ENCODE results near the gene FAM234B.

The FAM234B gene

GRCh38 chr12:13121568-13121967, 77.4 kb downstream of the FAM234B start:
- no peak for DNase-seq

DNA sequence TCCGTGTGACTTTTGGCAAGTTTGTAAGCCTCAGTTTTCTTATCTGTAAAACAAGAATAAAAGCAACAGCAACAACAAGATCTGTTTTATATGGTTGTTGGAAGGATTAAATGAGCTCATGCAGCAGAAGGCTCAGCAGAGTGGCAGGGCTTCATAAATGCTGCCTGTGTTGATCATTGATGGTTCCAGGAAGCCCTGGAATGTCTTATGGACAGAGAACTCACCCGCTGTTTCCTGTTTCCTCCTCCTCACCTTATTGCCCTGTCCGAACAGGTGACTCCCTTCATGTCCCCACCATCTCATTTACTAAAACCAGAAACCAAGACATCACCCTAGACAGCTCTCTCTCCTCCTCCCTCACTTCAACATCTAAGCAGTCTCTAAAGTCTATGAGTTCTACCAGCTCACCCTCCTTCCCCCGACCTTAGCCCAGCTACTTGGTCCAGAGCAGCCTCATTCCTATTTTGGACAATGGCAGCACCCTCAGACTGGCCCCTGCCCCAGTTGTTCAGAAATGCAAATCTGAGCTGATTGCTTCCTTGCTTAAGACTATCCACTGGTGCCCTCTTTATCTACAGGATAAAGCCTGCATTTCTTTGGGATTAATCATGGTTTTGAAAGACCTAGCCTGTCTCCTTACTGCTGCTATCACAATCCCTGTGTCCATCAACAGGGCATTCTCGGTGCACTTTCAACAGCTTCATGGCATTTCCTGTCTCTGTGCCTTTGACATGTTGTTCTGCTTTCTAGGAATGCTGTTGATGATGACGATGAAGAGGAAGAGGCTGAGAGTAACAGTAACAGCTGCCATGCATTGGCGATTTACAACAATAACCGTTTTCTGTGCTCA, 80.7 kb downstream of the FAM234B start:
- DNase-seq, result no peak

DNA sequence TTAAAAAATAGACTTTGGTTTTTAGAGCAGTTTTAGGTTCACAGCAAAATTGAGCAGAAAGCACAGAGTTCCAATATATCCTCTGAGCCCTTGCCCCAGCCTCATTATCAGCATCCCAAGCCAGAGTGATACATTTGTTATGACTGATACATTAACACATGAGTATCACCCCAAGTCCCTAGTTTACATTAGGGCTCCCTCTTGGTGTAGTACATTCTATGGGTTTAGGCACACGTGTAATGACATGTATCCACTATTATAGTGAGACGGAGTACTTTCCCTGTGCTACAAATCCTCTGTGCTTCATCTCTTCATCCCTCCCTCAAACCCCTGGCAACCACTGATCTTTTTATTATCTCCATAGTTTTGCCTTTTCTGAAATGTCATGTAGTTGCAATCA, 81.8 kb downstream of the FAM234B start:
- DNase-seq, result no peak

- DNase-seq, result no peak
Measured at GRCh38 chr12:13126494-13126893, 82.3 kb downstream of the FAM234B start.

DNA sequence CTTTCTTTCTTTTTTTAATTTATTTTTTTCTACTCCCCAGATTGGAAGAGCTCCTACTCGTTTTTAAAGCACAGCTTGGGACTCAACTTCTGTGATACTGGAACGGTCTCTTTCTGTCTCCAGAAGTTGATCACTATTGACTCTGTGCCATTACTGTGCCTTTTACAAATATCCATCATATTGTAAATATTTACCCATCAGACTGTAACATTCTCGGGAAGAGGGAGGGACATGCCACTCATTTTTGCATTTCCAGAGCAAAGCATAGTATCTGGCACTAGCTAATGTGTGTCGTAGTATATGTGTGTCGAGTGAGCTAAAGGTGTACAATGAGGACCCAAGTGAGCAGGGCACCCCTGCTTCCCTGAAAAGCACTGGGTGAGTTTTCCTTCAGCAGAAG, 83.3 kb downstream of the FAM234B start:
- no peak for DNase-seq

DNA sequence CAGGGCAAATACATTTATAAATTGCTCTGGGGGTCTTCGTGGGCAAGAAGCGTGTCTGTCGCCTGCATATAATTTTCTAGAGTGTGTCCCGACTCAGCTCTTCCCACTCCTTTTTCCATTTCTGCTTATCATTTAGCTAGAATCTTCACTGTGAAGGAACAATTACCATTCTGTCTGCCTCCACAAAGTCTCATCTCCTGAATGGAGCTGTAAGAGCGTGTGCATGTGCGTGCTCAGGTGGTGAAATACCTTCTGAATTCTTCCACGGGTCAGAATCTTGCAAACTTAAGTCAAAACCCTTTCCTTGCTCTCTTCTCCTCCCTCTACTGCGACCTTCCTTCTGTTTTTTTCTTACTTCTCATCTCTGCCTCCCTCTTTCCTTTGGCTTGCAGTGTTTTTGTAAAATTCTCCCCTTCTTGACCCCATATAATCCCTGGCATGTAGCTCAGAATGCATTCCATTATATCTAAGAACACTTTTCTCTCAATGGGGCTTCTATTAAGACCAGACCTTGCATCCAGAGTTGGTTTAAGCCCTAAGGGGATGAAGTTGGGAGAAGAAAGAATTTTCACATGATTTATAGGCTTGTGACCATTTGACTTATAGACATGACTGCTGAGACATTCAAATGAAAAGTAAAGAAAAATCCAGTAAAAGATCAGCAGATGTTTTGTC, 84.2 kb downstream of the FAM234B start:
- DNase-seq, result peak; percentile 44

DNA sequence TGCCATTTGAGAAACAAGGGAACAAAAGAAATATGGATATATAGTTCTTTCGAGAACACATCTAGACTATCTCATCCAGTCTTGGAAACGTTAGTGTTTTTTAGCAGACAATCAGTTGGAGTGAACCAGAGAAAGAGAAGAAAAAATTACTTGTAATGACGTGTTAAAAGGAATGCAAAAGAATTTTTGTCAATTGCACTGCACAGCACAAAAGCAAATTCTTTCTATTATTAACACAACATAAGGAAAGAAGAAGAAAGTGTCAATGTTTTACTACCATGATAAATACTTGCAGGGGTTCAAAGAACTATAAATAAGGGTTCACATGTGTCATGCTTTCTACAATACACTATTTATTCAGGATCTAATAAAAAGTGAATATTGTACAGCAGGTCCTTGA, 86.8 kb downstream of the FAM234B start:
- DNase-seq, result no peak

Data from eye (tissue), 1 donor.